BLaER1 (cell line): Measurements from ENCODE around the gene SFI1.
A peak's percentile ranks its signal among the peaks of the same experiment; 100 is the strongest.

Experiments
- H3K27ac ChIP-seq: shearing (Covaris generic); formaldehyde crosslinking; 2 replicates; pipeline ENCODE4 v1.8.1; 2022
- H3K27me3 ChIP-seq: shearing (Covaris generic); formaldehyde crosslinking; 2 replicates; pipeline ENCODE4 v1.8.1; 2022
- H3K36me3 ChIP-seq: shearing (Covaris generic); formaldehyde crosslinking; 2 replicates; pipeline ENCODE4 v1.8.1; 2022
- H3K4me1 ChIP-seq: shearing (Covaris generic); formaldehyde crosslinking; 2 replicates; pipeline ENCODE4 v1.8.1; 2022
- H3K4me2 ChIP-seq: shearing (Covaris generic); formaldehyde crosslinking; 2 replicates; pipeline ENCODE4 v1.8.1; 2022
- H3K4me3 ChIP-seq: shearing (Covaris generic); formaldehyde crosslinking; 2 replicates; pipeline ENCODE4 v1.8.1; 2022
- H3K9ac ChIP-seq: shearing (Covaris generic); formaldehyde crosslinking; 2 replicates; pipeline ENCODE4 v1.8.1; 2022
- H3K9me3 ChIP-seq: shearing (Covaris generic); formaldehyde crosslinking; 2 replicates; pipeline ENCODE4 v1.8.1; 2022
- H4K20me1 ChIP-seq: shearing (Covaris generic); formaldehyde crosslinking; 2 replicates; pipeline ENCODE4 v1.8.1; 2022
- Cebpa-rat ChIP-seq: shearing (Covaris generic); IDR thresholded peaks from 2 replicates; pipeline ENCODE4 v1.8.1; 2022

The SFI1 gene

DNA sequence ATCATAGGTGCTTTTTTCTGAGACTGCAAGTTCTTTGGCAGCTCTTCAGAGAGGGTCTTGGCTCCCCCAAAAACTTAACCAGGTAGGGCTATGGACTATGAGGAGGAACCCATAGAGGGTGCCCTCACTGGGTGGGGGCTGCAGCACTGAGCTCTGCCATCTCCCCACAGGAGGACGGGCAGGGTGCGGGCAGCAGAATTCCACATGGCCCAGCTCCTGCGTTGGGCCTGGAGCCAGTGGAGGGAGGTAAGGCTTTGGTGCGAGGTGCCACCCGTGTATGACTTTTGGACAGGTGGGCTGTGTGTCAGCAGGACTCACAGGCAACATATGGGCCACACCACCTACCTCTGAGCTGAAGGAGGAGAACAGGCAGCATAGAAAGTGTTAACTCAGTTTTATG is 107.2 kb downstream of the SFI1 start:
- H4K20me1 ChIP-seq, result no peaks in the 10 kb centered on the region
- no peak overlapping the region for H3K4me2 ChIP-seq
- no peaks in the 10 kb centered on the region for H3K27me3 ChIP-seq
- no peak overlapping the region for H3K4me3 ChIP-seq
- TF ChIP-seq Cebpa-rat, result no peak
- no peak overlapping the region for H3K9ac ChIP-seq
- H3K4me1 ChIP-seq, result no peaks in the 10 kb centered on the region
- no peak overlapping the region for H3K27ac ChIP-seq
- H3K9me3 ChIP-seq, result no peaks in the 10 kb centered on the region
- peaks cover 49% of the 10 kb centered on the region for H3K36me3 ChIP-seq

DNA sequence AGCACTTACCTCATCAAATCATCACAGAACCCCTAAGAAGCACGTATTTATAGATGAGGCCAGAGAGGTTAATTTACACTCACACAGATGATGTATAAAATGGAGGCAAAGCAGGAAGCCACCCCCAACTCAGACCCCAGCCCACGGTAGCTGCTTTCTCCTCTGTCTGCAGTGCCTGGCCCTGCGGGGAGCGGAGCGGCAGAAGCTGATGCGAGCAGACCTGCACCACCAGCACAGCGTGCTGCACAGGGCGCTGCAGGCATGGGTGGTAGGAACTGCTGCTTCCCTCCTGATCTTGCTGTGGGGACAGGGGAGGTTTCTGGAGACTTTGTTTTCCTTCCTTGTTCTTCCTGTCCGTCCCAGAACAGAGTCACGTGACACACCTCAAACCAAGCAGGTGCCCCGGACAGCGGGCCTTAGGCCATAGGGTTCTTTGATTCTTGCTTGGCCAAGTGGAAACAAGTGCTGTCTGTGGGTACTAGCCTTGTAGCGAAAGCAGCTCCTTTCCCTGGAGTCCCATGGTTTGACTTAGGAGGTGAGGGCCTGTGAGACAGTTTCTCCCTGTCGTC is 107.9 kb downstream of the SFI1 start:
- H3K36me3 ChIP-seq, result peaks cover 49% of the 10 kb centered on the region
- no peak for TF ChIP-seq Cebpa-rat
- H3K9ac ChIP-seq, result 0 out of 2 replicates have a peak overlapping the region, but pooled peaks have one; percentile 5

DNA sequence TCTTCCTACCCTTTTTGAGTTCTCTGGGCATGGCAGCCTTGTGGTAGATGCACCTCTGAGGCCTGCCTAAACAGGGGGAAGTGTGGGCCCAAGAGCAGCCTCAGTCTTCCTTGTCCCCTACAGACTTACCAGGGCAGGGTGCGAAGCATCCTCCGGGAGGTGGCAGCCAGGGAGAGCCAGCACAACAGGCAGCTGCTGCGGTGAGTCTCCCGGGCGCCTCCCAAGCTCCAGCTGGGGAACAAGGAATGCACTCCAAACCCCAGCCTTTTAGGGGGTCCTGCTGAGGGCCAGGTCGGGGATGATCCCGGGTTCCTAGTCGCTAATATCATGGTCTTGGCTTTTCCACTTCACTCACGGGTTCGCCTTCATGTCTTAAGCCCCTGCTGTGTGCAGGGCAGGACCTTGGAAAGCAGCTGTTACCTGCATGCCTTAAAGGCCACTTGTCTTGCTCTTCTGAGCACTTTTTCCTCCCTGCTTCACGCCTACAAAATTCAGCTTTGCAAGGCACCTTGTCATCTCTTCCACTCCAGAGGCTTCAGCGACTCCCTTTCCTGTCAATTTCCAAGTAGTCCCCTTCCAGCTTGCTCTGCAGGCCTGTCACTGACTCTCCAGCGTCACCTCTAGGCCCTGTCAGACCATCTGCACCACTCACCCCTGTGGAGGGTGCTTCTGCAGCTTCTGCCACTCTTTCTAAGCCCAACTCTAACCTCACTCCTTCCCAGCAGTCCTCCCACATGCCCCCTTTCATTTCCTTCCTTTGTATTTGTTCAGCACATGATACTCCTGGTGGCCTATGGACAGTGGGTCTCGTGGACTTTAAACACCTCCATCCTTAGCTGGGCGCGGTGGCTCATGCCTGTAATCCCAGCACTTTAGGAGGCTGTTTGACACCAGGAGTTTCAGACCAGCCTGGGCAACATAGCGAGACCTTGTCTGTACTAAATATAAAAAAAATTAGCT is 108.7 kb downstream of the SFI1 start:
- H3K27ac ChIP-seq, result no peak overlapping the region
- no peak overlapping the region for H3K4me2 ChIP-seq
- no peaks in the 10 kb centered on the region for H3K4me1 ChIP-seq
- H3K9me3 ChIP-seq, result no peaks in the 10 kb centered on the region
- H3K4me3 ChIP-seq, result no peak overlapping the region
- no peaks in the 10 kb centered on the region for H4K20me1 ChIP-seq
- no peak overlapping the region for H3K9ac ChIP-seq
- peaks cover 55% of the 10 kb centered on the region for H3K36me3 ChIP-seq
- no peak for TF ChIP-seq Cebpa-rat
- no peaks in the 10 kb centered on the region for H3K27me3 ChIP-seq

More for the DNA sequence above, 107.9 kb downstream of the SFI1 start:
- H3K27me3 ChIP-seq, result no peaks in the 10 kb centered on the region
- no peaks in the 10 kb centered on the region for H3K9me3 ChIP-seq
- no peaks in the 10 kb centered on the region for H3K4me1 ChIP-seq
- H3K27ac ChIP-seq, result no peak overlapping the region
- no peak overlapping the region for H3K4me3 ChIP-seq
- H4K20me1 ChIP-seq, result no peaks in the 10 kb centered on the region
- no peak overlapping the region for H3K4me2 ChIP-seq

DNA sequence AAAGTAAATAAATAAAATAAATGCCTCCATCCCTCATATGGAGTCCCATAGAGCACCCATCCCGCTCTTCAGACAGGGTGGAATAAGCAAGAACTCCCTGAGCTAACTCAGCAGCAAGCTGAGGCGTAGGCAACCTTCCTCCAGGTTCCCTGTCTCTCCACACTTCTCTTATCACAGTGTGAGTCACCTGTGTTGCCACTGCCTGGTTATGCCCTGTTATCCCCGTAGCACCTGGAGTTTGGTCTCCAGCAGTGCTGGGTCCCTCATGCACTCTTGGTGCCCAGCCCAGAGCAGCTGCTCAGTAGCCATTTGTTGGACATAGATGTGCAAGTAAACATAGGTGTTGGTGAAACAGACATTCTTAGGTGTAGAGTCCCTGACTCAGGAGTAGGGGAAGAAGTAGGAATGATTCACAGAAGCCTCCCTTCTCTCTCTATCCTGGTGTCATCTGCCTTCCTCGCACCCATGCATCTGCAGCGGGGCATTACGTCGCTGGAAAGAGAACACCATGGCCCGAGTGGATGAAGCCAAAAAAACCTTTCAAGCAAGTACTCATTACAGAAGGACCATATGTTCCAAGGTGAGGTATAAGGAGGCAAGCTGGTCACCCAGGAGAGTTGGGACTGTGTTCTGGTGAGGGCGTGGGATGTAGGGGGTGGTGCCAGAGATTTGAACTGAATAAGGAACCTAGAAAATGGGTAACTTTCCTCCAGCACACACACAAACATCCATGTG is 109.7 kb downstream of the SFI1 start:
- TF ChIP-seq Cebpa-rat, result no peak
- H3K36me3 ChIP-seq, result peaks cover 65% of the 10 kb centered on the region

DNA sequence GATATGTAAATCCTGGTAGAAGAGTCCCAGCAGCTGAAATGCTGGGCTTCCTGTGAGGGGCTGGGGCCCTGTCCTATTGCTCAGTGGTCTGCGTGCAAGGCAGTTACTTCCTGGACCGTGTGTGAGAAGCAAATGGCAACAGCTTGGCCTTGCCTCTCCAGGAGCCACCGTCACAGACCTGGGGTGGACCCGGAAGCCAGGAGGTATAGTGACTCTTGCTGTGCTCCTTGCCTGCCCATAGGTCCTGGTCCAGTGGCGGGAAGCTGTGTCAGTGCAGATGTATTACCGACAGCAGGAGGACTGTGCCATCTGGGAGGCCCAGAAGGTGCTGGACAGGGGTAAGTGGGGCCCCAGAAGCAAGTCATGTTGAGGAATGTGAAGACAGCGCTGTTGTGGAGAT is 111.4 kb downstream of the SFI1 start:
- no peaks in the 10 kb centered on the region for H3K27me3 ChIP-seq
- TF ChIP-seq Cebpa-rat, result no peak
- H3K9ac ChIP-seq, result no peak overlapping the region
- H3K36me3 ChIP-seq, result peaks cover 61% of the 10 kb centered on the region
- no peaks in the 10 kb centered on the region for H3K9me3 ChIP-seq
- no peak overlapping the region for H3K27ac ChIP-seq
- no peak overlapping the region for H3K4me2 ChIP-seq
- H4K20me1 ChIP-seq, result no peaks in the 10 kb centered on the region
- H3K4me1 ChIP-seq, result peaks cover 10% of the 10 kb centered on the region
- no peak overlapping the region for H3K4me3 ChIP-seq

More for the DNA sequence above, 109.7 kb downstream of the SFI1 start:
- Histone ChIP-seq H3K9me3 (no peaks in the 10 kb centered on the region), H4K20me1 (no peaks in the 10 kb centered on the region), H3K4me3 (no peak overlapping the region), H3K27me3 (no peaks in the 10 kb centered on the region), H3K9ac (no peak overlapping the region), H3K4me2 (no peak overlapping the region), H3K4me1 (peaks cover 7% of the 10 kb centered on the region), H3K27ac (no peak overlapping the region)

DNA sequence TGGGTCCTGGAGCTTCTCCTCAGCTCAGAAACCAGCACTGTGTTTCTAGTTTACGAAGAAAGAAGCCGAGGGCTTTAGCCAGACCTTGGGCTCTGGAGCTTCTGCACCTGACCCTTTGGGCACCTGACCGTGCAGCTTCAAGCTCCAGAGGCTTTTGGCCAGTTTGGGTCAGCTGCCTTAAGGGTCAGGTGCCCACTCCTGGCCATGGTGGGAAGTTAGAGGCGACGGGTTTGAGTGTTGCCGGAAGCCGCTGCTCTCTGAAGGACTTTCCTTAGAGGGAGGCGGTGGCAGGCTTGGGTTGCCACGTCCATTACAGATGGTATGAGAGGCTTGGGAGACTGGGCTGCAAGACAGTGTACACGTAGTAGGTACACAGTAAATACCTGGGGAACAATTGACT is 113.4 kb downstream of the SFI1 start:
- H3K9me3 ChIP-seq, result no peaks in the 10 kb centered on the region
- no peak for TF ChIP-seq Cebpa-rat
- peaks cover 41% of the 10 kb centered on the region for H3K36me3 ChIP-seq
- no peak overlapping the region for H3K4me2 ChIP-seq
- H3K9ac ChIP-seq, result no peak overlapping the region
- H3K27ac ChIP-seq, result no peak overlapping the region
- peaks cover 30% of the 10 kb centered on the region for H3K4me1 ChIP-seq
- no peak overlapping the region for H3K4me3 ChIP-seq
- H4K20me1 ChIP-seq, result no peaks in the 10 kb centered on the region
- no peaks in the 10 kb centered on the region for H3K27me3 ChIP-seq

DNA sequence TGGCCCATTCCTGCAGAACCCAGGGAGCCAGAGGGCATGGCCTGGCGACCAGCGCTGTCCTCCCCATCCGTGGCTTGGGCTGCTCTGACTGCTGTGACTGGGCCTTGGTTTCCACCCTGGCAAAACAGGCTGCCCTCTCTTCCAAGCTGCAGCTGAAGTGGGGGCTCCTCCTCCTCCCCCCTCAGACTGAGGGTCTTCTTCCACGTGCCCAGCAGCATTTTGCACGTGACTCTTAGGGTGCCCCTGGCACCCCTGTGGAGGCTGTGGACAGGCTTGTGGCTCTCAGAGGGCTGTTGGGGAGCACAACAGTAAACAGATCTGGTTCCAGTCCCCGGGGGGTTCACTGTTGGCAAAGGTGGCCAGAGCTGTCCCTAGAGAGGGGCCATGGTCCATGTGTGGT is 114.3 kb downstream of the SFI1 start:
- Histone ChIP-seq H3K4me1 (peaks cover 39% of the 10 kb centered on the region), H3K4me2 (peak overlapping the region; percentile 12; the same call in 1 of the 2 replicates), H3K9ac (no peak overlapping the region), H3K36me3 (peaks cover 41% of the 10 kb centered on the region), H3K4me3 (no peak overlapping the region), H3K27ac (peak overlapping the region; percentile 51; the same call in 1 of the 2 replicates), H4K20me1 (no peaks in the 10 kb centered on the region), H3K27me3 (no peaks in the 10 kb centered on the region), H3K9me3 (no peaks in the 10 kb centered on the region)
- no peak for TF ChIP-seq Cebpa-rat

DNA sequence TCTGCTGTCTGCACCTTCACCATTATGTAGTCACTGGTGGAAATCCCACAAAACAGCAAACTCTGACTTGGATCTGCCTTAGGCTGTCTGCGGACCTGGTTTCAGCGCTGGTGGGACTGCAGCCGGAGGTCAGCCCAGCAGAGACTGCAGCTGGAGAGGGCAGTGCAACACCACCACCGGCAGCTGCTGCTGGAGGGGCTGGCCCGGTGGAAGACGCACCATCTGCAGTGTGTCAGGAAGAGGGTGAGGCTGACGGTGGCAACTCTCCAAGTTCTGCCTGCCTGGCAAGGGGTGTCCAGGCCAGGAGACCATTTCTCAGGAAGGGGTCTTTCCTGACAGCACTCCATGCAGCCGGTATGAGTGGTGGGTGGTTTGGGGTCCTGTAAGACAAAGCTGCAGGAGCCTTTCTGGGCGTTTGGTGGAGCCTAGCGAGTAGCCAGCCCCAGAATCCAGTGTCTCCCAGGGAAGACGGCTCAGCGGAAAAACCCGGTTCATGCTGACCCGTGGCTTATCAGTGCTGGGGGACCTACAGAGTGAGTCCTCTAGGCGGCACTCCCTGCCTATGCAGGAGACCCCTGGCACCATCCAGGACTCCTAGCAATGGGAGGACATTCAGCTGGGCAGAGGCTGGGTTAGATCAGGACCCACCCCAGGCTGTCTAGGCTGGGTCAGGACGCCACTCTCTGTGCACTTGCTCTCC is 114.9 kb downstream of the SFI1 start:
- peaks cover 41% of the 10 kb centered on the region for H3K36me3 ChIP-seq
- no peaks in the 10 kb centered on the region for H3K9me3 ChIP-seq
- H3K4me1 ChIP-seq, result peaks cover 45% of the 10 kb centered on the region
- no peak overlapping the region for H3K9ac ChIP-seq
- no peak overlapping the region for H3K4me3 ChIP-seq
- H3K27ac ChIP-seq, result peak overlapping the region; percentile 51
- no peaks in the 10 kb centered on the region for H4K20me1 ChIP-seq
- no peak for TF ChIP-seq Cebpa-rat
- H3K4me2 ChIP-seq, result peak overlapping the region; percentile 12; the same call in 1 of the 2 replicates
- no peaks in the 10 kb centered on the region for H3K27me3 ChIP-seq

DNA sequence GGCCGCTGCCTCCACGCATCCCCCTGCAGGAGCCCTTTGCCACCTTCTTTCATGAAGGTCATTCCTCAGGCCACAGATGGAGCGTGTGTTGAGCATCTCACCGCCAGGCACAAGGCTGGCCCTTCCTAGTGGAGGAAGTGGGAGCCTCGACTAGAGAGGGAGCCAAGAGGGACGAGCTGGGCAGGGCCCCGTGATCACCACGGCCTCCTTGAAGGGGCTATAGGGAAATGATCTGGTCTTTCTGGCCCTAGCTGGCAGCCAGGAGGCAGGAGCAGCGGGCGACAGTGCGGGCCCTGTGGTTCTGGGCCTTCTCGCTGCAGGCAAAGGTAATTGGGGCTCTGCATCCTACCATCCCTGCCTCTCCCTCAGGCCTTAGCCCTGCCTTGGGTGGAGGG is 116.6 kb downstream of the SFI1 start:
- H4K20me1 ChIP-seq, result peaks cover 9% of the 10 kb centered on the region
- H3K9ac ChIP-seq, result 0 out of 2 replicates have a peak overlapping the region, but pooled peaks have one; percentile 53
- H3K27me3 ChIP-seq, result no peaks in the 10 kb centered on the region
- H3K4me2 ChIP-seq, result peak overlapping the region; percentile 87; the same call in 1 of the 2 replicates
- H3K4me1 ChIP-seq, result peaks cover 56% of the 10 kb centered on the region
- peaks cover 44% of the 10 kb centered on the region for H3K36me3 ChIP-seq
- H3K9me3 ChIP-seq, result no peaks in the 10 kb centered on the region
- no peak overlapping the region for H3K4me3 ChIP-seq
- TF ChIP-seq Cebpa-rat, result no peak
- peak overlapping the region; percentile 78 for H3K27ac ChIP-seq
